HG02938 (cell line): ENCODE data around the gene ACP6.

ENCODE experiments used
- ATAC-seq: cut with Tn5 transposase; IDR thresholded peaks from one replicate; pipeline ENCODE4 v1.9.1; 2021; ENCODE audit warnings: mild to moderate bottlenecking, moderate library complexity; ENCODE audit not compliant: unreplicated experiment

Gene ACP6

DNA sequence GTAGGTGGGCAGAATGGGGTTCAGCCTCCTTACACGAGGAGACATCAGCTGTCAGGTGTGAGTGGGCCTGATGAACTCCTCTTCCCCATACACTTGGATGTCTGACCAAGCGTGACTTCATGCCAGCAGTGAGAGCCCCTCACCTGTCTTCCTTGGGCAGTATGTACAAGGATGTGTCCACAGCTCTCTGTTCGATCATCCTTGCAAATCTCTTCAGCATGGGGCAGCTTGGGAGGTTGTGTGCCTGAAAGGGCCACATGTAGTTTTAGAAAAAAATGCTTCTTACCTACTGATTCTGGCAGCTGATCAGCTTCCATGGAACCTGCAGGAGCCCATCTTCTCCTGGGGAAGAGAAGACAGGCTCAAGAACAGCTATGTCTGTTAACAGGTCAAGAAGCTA is 18.0 kb downstream of the ACP6 start:
- no peak for ATAC-seq

DNA sequence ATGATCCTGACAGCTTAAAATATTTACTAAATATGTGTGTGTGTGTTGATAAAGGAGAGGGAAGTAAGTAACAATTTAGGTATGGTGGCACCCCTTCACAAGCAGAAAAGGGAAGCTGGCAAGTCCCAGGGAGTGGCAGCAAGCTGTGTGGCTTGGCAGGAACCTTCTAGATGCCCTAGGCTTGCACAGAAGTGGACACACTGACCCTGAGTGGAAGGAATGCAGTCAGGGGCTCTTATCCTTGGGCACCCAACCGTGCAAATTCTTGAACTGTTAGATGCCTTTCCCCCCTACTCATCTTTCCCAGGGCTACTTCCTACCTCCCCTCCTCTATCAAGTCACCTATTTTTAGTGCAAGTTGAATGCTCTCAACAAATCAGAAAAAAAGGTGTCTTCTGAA is 18.9 kb downstream of the ACP6 start:
- ATAC-seq = no peak

DNA sequence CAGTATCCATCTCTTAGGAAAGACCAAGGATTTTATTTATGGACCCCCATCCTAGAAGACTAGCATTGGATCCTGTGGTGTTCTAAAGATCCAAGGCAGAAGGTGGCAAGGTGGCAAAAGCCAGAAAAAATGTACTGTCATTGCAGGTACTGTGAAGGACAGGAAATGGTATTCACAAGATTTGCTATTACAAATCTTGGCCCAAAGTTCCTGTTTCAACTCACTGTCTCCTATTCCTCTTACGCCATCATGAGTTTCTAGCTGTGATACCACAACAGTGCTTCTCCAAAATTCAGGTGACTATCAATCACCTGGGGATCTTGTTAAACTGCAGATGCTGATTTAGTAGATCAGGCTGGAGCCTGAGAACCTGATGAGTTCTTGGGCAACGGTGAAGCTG is 21.4 kb downstream of the ACP6 start:
- ATAC-seq = no peak

GRCh38 chr1:147647796-147648633 is 22.3 kb downstream of the ACP6 start:
- no peak for ATAC-seq

- ATAC-seq = no peak
Measured at GRCh38 chr1:147643974-147644373, 26.4 kb downstream of the ACP6 start.

DNA sequence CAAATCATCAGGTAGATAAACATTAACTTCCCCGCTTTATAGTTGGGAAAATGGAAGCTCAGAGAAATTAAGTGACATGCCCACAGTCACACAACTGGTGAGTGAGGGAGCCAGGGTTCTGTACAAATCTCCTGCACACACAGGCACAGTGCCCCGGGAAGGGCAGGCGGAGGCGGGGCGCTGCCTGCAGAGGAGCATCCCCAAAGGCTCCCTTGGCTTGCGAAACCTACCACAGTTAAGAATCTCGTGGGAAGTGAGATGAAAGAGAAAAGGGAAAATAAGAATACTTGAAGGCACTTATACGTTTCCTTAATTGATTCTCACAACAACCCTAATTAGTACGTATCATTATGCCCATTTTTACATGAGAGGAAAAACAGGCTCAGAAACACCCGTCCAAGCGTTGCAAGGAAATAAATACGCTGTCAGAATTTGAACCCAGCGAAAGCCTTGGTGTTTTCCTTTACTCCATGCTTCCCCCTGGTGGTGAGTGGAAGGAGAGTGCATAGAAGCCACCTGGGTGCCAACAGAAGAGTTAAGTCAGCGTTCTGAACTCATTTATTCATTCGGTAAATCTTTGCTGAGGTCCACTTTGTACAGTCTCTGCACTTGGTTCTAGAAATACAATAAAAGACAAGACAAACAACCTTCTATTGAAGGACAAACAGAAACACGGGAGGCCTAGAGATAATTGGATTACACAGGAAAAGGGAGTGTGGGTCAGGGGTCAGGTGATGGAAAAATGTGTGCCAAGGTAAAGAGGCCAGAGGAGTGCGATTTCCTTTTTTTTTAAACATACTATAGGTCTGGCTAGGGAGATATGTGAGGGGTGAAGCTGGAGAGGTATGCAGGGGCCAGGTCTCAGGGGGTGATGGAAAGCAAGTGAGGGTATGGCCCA is 28.4 kb downstream of the ACP6 start:
- no peak for ATAC-seq

DNA sequence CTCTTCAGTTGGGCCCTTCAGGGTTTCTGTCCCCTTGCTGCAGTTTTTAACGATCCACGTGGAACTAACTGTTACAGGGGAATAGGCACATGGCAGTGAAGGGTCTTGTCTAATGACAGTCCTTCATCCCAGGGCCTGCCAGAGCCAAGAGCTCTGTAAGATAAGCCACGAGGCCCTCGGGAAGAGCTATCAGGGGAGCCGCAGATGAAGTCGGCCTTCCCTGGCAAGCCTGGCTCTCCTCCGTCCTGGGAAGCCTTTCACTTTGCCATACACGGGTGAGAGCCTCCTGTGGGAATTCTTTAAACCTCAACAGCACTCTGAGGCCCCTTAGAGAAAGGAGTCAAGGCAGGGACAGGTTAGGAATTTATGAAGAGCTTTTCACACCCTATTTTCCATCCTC is 29.0 kb downstream of the ACP6 start:
- no peak for ATAC-seq

DNA sequence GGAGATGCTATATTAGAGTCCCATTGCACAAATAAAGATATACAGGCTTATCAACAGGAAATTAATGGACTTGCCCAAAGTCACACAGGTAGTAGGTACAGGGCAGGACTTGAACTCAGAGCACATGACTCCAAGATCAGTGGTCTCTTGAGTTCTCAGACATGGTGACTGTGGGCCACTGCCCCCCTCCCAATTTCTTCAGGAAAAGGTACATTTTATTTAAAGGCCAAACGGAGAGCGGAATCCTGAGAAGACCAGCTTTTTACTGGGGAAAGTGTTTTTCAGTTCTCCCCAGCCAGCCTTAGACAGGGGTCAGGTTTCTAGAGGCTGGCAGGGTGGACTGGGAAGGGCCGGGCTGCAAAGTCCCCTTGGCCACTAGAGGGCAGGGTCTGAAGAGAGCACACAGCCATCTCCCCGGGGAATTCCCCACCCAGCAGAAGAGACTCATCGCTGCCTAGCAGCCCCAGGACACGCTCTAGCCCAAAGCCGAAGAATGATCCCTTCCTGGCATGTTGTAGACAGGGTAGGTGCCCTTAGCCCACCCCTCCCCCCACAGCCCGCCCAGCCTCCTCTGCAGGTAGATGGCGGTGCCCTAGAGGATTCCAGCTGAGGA is 29.7 kb downstream of the ACP6 start:
- peak; percentile 92 for ATAC-seq

DNA sequence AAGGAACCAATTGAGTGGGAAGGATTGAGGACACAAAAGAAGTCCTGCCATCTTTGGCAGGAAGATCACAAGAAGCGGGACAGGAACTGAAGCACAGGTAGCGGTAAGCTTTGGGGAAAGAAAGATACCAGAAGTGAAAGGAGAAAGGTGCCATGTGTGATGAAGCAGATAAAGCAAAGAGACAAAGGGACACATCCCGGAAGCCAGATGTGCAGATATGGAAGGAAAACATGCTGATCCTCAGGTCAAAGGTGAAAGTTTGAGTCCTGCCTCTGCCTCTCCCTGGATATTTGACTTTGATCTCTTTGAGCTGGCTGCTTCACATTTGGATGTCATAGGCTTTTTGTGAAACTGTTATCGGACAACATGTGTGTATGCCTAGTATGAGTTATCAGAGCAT is 34.0 kb downstream of the ACP6 start:
- ATAC-seq = no peak

DNA sequence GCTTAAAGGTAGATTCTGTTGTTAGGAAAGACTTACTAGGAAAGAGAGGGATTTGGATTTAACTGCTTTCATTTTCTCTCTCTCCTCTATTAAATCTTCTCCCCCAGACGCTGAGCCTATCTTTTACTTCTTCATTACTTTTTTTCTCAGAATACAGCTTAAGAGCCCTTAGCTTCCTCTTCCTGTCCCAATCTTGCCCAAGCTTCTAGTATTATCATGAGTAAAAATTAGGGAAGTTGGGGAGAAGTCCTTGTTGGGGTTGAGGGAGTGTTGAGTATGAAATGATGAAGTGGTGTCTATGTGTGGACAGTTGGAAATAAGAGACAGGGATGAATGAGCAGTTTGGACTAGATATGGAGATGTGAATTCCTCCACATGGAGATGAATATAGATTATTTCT is 35.0 kb downstream of the ACP6 start:
- ATAC-seq = no peak

DNA sequence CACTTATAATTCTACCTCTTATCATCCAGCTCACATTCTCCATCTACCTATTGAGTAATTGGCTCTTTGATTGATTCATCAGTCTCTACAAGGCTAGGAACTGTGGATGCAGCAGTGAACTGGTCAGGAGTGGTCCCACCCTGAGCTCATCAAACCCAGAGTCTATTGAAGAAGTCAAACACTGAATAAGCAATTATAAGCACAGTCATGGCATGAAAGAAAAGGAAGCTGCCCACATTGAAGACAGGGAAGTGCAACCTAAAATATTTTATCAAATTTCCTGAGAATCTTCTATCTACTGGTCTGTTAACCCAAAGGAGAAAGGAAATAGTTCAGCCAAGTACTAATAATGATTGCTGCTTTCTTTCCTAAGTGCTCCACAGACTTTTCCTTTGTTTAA is 35.7 kb downstream of the ACP6 start:
- ATAC-seq = no peak

GRCh38 chr1:147633759-147634158 is 36.6 kb downstream of the ACP6 start:
- ATAC-seq = no peak

DNA sequence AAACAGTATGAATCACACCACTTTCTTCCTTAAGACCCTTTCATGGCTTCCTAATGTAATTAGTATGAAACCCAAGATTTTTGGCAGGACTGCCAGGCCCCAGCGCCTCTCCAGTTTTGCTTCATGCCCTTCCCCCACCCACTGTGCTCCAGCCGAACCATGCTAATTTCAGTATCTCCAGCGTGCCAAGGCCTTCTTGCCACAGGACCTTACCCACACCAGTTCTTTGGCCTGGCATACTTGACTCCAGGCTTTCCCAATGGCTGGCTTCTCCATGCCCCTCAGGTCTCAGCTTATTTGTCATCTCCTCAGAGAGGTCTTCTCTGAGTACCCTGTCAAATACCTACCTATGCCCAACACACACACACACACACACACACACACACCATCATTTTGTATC is 38.5 kb downstream of the ACP6 start:
- ATAC-seq = no peak

- no peak for ATAC-seq
Measured at GRCh38 chr1:147630447-147630846, 39.9 kb downstream of the ACP6 start.

DNA sequence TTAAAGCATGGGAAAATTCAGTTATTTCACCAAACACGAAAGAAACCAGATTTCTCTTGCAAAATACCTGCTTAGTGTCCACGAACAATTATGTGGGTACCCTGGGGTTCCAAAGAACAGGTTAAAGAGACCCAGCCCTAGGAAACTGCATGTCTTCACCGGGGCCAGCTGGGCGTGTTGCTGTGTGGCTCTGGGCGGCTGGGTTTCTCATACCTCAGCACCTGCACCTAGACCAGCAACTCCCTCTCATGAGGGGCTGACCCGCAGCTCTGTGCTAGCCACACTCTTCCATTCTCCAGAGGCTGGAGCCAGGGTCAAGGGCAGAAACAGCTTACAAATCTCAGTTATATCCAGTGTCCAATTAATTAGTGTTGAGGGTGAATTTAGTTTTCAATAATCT is 40.3 kb downstream of the ACP6 start:
- ATAC-seq = no peak

DNA sequence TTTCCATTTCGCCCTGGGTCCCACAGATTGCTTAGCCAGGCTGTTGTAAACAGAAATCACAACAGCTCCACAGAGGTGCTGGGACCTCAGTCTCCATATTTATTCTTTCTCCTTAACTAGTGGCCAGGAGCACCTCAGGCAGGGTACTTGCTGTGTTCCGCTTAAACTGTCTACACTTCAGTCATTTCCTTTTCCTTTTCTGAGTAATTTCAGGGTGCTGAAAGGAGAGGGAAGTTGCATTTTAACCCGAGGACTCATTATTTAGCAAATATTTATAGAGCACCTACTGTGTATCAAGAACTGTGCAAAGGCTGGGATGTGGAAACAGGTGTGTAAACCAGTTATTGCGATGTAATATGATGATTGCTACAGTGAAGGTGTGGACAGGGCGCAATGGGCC is 41.9 kb downstream of the ACP6 start:
- ATAC-seq = no peak

GRCh38 chr1:147627435-147628110 is 42.8 kb downstream of the ACP6 start:
- ATAC-seq = no peak

DNA sequence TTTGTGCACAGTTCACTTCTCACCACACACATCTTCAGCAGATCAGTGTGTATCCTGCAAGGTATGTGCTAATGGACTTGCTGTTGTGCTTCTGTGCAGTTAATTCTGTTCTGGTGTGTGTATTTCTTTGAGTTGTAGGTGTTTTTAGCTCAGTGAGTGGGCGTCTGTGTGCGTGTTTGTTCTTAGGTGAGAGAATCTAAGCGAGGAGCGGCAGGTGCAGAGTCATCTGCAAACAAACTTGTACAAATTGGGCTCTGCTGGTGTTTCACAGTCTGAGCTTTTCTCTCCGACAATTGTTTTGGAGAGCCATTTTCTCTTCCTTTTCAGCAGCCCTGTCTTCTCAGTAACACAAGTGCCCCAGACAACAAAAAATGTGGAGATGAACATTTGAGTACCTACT is 43.6 kb downstream of the ACP6 start:
- no peak for ATAC-seq

GRCh38 chr1:147626291-147626690 is 44.0 kb downstream of the ACP6 start:
- no peak for ATAC-seq

- no peak for ATAC-seq
Measured at GRCh38 chr1:147625362-147625995, 44.8 kb downstream of the ACP6 start.

GRCh38 chr1:147624529-147624928 is 45.8 kb downstream of the ACP6 start:
- ATAC-seq = no peak
